Fibroblast of villous mesenchyme (primary cell): Measurements from ENCODE around the gene NEK10. TPM values are rescaled to one million over a fixed set of nuclear protein-coding genes. Genes with fewer than 3 reads are reported as not detected.
A peak's percentile ranks its signal among the peaks of the same experiment; 100 is the strongest.
"Not testable (repeated sequence)": the region's sequence is repeated elsewhere in the genome, so short reads cannot be mapped to it uniquely, and the experiment has no call there.

Source experiments
- DNase-seq: peaks from one replicate; pipeline ENCODE4 v3.0.0-alpha.2; 2010; ENCODE audit warnings: low read depth
- H3K4me3 ChIP-seq: 2 replicates; pipeline ENCODE4 v1.5.1; 2011; ENCODE audit warnings: low read depth, mild to moderate bottlenecking, low read length
- total RNA-seq: library from RNA; depleted of rRNA; stranded (reverse); fragments of >200 nt; gene quantifications from 2 replicates; pipeline ENCODE4 v1.2.3, GENCODE V29; 2012
- TF ChIP-seq, protein P1 (sequence below): IDR thresholded peaks from 2 replicates; pipeline ENCODE4 v1.5.1; 2012; ENCODE audit warnings: low read depth, mild to moderate bottlenecking, low read length; ENCODE audit not compliant: insufficient read depth

Gene NEK10
- total RNA-seq, 1 donor = 6.9 TPM

DNA sequence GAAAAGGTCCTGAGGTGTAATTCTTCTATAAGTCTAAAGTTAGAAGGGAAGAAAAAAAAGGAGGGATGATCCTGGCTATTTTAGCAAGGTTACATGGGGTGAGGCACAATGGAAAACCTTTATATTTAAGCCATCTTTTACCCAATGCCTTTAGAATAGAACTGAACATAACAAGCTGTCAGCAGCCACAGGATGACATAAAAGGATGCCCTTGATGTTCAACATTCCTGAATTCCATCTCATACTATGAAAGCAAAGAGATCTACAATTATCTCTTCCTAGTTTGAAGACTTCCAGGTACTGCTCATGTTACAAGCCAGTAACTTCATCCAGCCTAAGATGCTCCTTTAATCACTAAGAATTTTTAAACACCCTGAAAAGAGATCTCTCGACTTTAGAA lies 26.9 kb downstream of the NEK10 start:
- TF ChIP-seq, protein P1, sequence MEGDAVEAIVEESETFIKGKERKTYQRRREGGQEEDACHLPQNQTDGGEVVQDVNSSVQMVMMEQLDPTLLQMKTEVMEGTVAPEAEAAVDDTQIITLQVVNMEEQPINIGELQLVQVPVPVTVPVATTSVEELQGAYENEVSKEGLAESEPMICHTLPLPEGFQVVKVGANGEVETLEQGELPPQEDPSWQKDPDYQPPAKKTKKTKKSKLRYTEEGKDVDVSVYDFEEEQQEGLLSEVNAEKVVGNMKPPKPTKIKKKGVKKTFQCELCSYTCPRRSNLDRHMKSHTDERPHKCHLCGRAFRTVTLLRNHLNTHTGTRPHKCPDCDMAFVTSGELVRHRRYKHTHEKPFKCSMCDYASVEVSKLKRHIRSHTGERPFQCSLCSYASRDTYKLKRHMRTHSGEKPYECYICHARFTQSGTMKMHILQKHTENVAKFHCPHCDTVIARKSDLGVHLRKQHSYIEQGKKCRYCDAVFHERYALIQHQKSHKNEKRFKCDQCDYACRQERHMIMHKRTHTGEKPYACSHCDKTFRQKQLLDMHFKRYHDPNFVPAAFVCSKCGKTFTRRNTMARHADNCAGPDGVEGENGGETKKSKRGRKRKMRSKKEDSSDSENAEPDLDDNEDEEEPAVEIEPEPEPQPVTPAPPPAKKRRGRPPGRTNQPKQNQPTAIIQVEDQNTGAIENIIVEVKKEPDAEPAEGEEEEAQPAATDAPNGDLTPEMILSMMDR = no peak
- no peak for DNase-seq
- no peak overlapping the region for H3K4me3 ChIP-seq

DNA sequence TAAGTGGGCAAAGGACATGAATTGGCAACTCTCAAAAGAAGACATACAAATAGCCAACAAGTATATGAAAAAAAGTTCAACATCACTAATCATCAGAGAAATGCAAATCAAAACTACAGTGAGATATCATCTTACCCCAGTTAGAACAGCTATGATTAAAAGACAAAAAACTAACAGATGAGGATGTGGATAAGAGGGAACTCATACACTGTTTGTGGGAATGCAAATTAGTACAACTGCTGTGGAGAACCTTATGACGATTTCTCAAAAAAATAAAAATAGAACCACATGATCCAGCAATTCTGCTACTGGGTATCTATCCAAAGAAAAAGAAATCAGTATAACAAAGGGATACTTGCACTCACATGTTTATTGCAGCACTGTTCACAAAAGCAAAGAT lies 28.6 kb downstream of the NEK10 start:
- DNase-seq = no peak
- TF ChIP-seq, protein P1 = no peak

DNA sequence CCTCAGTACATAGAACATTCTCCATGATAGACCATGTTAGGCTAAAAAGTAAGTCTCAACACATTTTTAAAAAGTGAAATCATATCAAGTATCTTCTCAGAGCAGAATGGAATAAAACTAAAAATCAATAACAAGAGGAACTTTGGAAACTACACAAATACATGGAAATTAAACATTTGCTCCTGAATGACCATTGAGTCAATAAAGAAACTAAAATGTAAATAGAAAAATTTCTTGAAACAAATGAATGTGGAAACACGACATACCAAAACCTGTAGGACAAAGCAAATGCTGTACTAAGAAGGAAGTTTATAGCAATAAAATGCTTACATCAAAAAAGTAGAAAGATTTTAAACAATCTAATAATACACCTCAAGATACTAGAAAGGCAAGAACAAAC lies 33.6 kb downstream of the NEK10 start:
- no peak overlapping the region for H3K4me3 ChIP-seq
- TF ChIP-seq, protein P1 = no peak
- no peak for DNase-seq

More for the DNA sequence above, 28.6 kb downstream of the NEK10 start:
- H3K4me3 ChIP-seq = no peak overlapping the region

DNA sequence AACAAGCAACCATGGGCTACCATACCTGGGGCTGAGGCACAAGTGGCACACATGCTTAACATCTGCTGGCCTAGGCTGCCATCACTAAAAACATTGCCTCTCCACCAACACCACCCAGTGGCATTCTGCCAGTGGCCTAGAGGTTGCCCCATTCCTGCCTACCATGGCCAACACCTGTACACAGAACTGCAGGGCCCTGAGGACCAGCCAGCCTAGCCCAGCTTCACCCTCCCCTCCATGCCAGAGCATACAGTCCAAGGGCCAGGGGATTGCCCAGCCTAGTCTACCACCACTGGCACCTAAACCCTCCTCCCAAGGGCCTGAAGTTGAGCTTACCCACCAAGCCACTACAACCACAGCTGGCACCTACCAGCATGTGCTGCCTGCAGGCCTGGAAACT lies 35.3 kb downstream of the NEK10 start:
- TF ChIP-seq, protein P1 = no peak
- H3K4me3 ChIP-seq = no peak overlapping the region
- no peak for DNase-seq

DNA sequence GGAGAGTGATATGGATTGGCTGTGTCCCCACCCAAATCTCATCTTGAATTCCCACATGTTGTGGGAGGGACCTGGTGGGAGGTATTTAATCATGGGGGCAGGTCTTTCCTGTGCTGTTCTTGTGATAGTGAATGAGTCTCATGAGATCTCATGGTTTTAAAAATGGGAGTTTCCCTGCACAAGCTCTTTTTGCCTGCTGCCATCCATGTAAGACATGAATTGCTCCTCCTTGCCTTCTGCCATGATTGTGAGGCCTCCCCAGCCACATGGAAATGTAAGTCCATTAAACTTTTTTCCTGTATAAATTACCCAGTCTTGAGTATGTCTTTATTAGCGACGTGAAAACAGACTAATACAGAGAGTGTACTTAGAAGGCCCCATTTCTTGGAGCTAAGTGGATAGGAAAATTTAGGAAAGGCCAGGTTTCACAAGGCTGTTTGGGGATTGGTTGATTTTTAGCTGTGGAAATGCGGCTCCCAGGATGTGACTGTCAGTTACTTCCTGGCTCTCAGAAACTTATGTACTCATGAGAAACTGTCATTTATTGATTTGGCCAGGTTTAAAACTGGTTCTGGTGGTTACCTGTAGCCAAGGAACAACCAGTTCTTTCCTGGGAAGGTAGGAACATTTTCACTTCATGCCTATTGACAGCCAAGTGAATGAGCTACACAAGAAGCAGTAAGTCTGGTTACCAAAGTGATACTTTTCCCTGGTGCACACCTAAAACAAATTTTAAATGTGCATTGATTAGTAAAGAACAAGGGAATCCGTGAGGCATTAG lies 40.0 kb downstream of the NEK10 start:
- not testable (repeated sequence) for H3K4me3 ChIP-seq, DNase-seq

DNA sequence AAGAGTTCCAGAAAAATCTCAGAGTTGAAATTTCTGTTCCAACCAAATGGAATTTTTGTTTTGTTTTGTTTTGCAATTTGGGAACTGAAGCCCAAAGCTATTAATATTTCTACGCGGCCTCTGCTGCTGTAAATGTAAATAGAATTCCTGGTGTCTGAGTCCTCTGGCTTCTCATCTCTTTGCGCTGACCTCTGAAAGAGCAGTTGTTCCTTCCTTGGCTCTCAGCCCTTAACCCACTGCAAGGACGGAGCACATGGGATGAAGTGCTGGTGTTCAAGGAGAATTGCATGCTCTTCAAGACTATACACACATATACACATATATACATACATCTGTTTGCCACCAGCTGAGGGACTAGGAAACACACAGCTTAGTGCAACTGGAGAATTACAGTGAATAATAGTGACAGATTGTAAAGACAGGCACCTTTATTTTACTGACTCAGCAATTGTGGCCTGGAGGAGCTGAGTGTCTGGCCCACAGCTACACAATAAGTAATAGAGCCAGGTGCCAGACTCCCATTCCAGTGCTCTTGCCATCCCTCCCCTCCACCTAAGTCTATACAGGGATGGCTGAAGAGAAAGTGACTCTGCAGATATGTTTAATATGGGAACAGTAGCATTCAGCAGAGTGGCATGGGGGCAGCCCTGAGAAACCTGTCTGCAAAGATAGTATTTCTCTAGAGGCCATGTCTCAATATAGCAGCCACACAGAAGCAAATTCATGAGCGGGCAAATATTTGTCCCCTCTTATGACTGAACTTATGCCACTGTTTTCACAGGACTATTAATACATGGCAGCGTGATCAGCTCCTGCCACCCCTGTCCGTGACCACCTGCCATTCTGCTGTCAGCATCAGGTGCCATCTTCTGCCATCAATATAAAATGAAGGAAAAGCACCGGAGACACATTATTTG lies 42.3 kb downstream of the NEK10 start:
- peak; percentile 95 for DNase-seq
- TF ChIP-seq, protein P1 = no peak
- H3K4me3 ChIP-seq = no peak overlapping the region

DNA sequence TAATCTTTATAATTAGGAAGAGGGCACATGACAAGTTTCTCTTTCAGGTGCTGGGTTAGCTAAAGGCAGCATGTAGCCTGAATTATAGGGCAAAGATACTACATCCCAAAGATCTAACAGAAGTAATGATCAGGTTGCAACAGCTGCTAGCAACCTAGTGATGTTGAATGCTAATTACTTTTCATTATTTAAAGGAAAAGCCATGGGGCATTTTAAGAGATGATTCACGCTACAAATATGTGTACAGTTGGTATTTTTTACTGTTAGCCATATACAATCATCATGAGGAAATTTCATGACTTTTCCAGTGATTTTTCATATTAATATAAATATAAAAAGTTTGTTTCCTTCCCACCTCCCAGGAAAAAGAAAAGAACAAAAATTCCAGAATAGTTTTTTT lies 43.0 kb downstream of the NEK10 start:
- DNase-seq = no peak
- H3K4me3 ChIP-seq = no peak overlapping the region

More for the DNA sequence above, 43.0 kb downstream of the NEK10 start:
- TF ChIP-seq, protein P1 = no peak
